ENCODE measurements around the gene SEC31B. TPM values are rescaled to one million over a fixed set of nuclear protein-coding genes. Genes with fewer than 3 reads are reported as not detected.

Gene SEC31B
- total RNA-seq, 1 experiment from 2014 or later: 6.3 TPM

DNA sequence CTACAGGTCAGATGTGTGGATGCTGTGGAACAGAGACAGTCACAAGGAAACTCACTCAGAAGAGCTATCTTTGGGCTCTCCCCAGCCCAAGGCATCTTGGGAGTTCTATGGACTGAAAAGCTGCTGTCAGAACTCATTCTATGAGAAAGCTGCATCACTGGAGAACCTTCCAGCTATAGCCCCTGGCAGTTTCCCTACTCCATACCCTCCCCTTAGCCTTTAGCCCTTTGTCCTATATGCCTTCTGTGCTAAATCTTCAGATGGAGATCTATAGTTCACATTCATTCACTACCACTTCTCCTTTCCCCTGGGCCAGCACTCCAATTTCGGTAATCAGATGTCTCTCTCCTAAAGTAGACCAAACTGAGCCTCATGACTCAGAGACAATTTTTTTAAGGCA lies 49.9 kb downstream of the SEC31B start:
- no peak overlapping the region for H3K23ac ChIP-seq (ENCODE audit: insufficient read length, low read depth, low read length)
- Mint-ChIP-seq H3K36me3 (ENCODE audit: insufficient read depth in 1 of 3, low read depth in 3 of 3) (no peaks in the 10 kb centered on the region), H3K27ac (no peak overlapping the region), H3K9me3 (no peaks in the 10 kb centered on the region), H3K4me3 (no peak overlapping the region), H3K27me3 (ENCODE audit: low read depth) (peaks cover 92% of the 10 kb centered on the region), H3K4me1 (0 out of 4 replicates have a peak, but pooled peaks cover 0 to 3% of the 10 kb centered on the region in 2 experiments)
- no peaks in the 10 kb centered on the region for H3K9me3 ChIP-seq (ENCODE audit: control insufficient read depth, low read depth, low read length)
- no peak for DNase-seq
- H2BK15ac ChIP-seq (ENCODE audit: low read depth, low read length): no peak overlapping the region
- no peaks in the 10 kb centered on the region for H3K4me1 ChIP-seq (ENCODE audit: insufficient read depth, low read length)
- H2BK12ac ChIP-seq (ENCODE audit: insufficient read length, low read depth, low read length): no peak overlapping the region
- H3K14ac ChIP-seq (ENCODE audit: insufficient read depth, low read length): no peak overlapping the region
- H4K20me1 ChIP-seq (ENCODE audit: control insufficient read depth, insufficient read depth, insufficient read length): no peaks in the 10 kb centered on the region
- no peak overlapping the region for H3T11ph ChIP-seq (ENCODE audit: low read length)
- no peaks in the 10 kb centered on the region for H3K27me3 ChIP-seq (ENCODE audit: insufficient read depth, low read length)
- no peak overlapping the region for H2BK120ac ChIP-seq (ENCODE audit: low read depth, low read length, poor library complexity, severe bottlenecking)
- no peak overlapping the region for H2AK5ac ChIP-seq (ENCODE audit: insufficient read length, low read length)
- H3K27ac ChIP-seq (ENCODE audit: insufficient read length, low read depth, low read length): no peak overlapping the region
- no peak overlapping the region for H4K8ac ChIP-seq (replicated peaks; ENCODE audit: insufficient read length, low read depth, low read length)
- H3K79me1 ChIP-seq (ENCODE audit: insufficient read depth, low read depth, low read length, poor library complexity, severe bottlenecking): no peaks in the 10 kb centered on the region
- H4K5ac ChIP-seq (ENCODE audit: insufficient read length, low read depth, low read length): no peak overlapping the region
- no peaks in the 10 kb centered on the region for H3K23me2 ChIP-seq (ENCODE audit: insufficient read length, low read depth, low read length, poor library complexity, severe bottlenecking)
- no peak overlapping the region for H2BK5ac ChIP-seq (ENCODE audit: insufficient read length, low read length)
- no peak overlapping the region for H3K4me2 ChIP-seq (ENCODE audit: insufficient read depth, insufficient read length, low read length)
- H3K79me2 ChIP-seq (ENCODE audit: insufficient read depth, low read length): no peaks in the 10 kb centered on the region
- no CpG with 5 or more reads among the region's 1 CpG for WGBS (ENCODE audit: extremely low coverage, insufficient read length, low lambda C conversion rate)
- H3K9ac ChIP-seq (ENCODE audit: extremely low read depth, insufficient read length, low read length): no peak overlapping the region
- no peak overlapping the region for H4K91ac ChIP-seq (ENCODE audit: insufficient read length, low read depth, low read length)
- no peak overlapping the region for H2AFZ ChIP-seq (ENCODE audit: low read length)
- H3K56ac ChIP-seq (ENCODE audit: insufficient read length, low read depth, low read length): no peak overlapping the region
- H3K18ac ChIP-seq (ENCODE audit: insufficient read length, low read depth, low read length): no peak overlapping the region
- no peak overlapping the region for H3K4ac ChIP-seq (ENCODE audit: low read depth, low read length)
- H2BK20ac ChIP-seq (ENCODE audit: low read depth, low read length, poor library complexity, severe bottlenecking): no peak overlapping the region
- TF ChIP-seq, protein P1, sequence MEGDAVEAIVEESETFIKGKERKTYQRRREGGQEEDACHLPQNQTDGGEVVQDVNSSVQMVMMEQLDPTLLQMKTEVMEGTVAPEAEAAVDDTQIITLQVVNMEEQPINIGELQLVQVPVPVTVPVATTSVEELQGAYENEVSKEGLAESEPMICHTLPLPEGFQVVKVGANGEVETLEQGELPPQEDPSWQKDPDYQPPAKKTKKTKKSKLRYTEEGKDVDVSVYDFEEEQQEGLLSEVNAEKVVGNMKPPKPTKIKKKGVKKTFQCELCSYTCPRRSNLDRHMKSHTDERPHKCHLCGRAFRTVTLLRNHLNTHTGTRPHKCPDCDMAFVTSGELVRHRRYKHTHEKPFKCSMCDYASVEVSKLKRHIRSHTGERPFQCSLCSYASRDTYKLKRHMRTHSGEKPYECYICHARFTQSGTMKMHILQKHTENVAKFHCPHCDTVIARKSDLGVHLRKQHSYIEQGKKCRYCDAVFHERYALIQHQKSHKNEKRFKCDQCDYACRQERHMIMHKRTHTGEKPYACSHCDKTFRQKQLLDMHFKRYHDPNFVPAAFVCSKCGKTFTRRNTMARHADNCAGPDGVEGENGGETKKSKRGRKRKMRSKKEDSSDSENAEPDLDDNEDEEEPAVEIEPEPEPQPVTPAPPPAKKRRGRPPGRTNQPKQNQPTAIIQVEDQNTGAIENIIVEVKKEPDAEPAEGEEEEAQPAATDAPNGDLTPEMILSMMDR (conservative IDR thresholded peaks at IDR 0.05): no peak
